ENCODE measurements around the gene PER2. TPM values are rescaled to one million over a fixed set of nuclear protein-coding genes. Genes with fewer than 3 reads are reported as not detected.

Gene PER2, protein sequence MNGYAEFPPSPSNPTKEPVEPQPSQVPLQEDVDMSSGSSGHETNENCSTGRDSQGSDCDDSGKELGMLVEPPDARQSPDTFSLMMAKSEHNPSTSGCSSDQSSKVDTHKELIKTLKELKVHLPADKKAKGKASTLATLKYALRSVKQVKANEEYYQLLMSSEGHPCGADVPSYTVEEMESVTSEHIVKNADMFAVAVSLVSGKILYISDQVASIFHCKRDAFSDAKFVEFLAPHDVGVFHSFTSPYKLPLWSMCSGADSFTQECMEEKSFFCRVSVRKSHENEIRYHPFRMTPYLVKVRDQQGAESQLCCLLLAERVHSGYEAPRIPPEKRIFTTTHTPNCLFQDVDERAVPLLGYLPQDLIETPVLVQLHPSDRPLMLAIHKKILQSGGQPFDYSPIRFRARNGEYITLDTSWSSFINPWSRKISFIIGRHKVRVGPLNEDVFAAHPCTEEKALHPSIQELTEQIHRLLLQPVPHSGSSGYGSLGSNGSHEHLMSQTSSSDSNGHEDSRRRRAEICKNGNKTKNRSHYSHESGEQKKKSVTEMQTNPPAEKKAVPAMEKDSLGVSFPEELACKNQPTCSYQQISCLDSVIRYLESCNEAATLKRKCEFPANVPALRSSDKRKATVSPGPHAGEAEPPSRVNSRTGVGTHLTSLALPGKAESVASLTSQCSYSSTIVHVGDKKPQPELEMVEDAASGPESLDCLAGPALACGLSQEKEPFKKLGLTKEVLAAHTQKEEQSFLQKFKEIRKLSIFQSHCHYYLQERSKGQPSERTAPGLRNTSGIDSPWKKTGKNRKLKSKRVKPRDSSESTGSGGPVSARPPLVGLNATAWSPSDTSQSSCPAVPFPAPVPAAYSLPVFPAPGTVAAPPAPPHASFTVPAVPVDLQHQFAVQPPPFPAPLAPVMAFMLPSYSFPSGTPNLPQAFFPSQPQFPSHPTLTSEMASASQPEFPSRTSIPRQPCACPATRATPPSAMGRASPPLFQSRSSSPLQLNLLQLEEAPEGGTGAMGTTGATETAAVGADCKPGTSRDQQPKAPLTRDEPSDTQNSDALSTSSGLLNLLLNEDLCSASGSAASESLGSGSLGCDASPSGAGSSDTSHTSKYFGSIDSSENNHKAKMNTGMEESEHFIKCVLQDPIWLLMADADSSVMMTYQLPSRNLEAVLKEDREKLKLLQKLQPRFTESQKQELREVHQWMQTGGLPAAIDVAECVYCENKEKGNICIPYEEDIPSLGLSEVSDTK (N-terminal part only)
- 7.2 and 7.4 TPM in 2 replicates for total RNA-seq

DNA sequence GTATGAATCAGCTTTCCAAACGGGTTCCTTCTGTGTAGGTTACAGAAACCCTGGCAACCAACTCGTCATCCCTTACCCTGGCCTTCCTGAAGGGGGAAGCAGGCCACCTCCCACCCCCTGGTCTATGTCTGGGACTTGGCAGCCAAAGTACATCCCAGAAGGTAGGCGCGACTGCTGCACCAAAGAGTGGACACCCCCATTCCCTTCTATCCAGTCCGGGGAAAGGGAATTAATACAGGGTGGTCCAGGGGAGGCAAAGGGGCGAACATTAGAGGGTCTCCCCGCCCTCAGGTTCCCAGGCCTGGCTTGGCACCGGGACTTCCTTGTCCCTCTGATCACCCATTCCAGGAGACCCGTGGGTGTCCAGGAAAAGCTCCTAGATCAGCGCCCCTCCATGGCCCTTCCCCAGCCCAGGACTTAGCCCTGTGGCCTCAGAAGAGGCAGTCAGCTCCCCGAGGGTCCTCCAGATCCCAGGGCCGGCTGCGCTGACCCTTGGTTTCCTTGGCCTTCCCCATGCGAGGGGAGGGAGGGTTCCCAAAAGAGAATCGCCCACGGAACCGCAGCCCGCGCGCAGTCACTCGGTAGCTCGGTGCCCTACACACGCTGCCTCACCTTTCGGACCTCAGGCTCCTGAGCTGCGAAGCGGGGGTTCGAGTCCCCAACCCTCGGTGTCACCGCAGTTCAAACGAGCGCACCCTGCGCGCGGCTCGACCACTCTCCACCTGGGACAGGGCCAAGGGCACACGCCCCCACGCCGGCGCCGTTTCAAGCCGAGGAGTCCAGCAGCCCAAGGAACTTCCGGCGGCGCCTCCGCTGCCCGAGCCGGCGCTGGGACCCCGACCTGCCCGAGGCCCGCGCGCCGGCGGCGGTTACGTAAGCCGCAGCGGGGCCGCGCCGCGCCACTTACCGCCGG, at the start of gene PER2:
Gene PER2, minus strand, starts transcription at position 874 of the 913 bp plus-strand sequence. CDS start 10,674 bp downstream, outside the sequence.

DNA sequence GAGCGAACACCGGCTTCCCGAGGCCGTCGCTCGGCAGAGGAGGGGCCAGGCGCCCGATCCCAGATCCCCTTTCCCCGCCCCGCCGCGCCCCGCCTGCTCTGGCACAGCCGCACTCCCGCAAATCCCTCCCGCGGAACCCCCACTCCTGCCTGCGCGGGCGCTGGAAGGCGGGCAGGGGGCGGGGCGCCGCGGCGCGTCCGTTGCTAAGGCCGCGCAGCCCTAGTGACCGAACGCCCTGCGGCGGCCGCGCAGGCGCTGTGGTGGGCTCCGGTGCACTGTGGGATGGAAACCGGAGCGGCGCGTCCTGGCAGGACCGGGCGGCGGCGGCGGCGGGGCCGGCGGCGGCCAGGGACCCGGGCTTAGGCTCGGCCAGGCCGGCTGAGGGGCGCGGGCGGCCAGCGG, 31.8 kb upstream of the PER2 start, which contains the start of gene TRAF3IP1:
Gene TRAF3IP1, plus strand, starts transcription at position 273 of the 402 bp plus-strand sequence. CDS start 145 bp downstream, outside the sequence.

DNA sequence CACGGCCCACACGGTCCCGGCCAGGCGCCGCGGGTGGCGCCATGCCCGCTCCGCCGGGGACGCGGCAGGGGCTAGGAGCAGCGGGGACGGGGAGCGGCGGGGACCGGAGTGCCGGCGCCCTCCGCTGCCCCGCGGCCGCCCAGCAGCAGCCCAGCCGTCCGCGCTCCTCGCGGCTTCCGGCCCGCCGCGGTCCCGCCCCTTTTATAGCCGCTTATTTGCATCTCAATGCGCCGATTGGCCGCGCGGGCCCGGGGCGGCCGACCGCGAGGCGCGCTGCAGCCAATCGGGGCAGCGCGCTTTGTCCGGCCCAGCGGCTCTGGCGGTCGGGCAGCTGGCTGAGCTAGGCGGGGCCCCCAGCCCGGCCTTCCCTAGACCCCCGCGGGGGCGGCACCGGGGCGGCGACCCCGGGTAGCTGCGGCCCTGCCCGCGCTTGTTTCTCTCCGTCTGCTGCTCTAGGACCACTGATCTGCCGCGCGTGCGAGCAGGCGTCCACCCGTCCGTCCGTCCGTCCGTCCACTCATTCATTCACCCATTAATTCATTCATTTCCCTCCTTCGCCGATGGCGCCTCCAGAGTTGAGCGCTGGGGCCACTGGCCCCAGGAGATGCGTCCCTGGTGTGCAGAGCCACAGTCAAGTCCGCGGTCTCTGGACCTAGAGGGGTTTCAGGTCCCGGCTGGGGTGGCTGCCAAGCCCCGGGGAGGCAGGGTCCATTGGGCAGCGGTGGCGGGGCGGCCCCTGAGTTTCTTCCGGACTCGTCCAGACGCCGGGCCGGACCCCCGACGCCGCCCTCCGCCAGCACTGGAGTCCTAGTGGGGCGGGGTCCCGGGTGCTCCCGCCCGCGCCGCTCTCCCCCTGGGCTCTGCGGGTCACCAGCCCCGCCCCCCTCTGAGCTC, 48.3 kb downstream of the PER2 start, which contains the start of gene HES6:
Gene HES6, minus strand, starts transcription at position 176 of the 894 bp plus-strand sequence. Its CDS starts 133 bp downstream, at position 43.

DNA sequence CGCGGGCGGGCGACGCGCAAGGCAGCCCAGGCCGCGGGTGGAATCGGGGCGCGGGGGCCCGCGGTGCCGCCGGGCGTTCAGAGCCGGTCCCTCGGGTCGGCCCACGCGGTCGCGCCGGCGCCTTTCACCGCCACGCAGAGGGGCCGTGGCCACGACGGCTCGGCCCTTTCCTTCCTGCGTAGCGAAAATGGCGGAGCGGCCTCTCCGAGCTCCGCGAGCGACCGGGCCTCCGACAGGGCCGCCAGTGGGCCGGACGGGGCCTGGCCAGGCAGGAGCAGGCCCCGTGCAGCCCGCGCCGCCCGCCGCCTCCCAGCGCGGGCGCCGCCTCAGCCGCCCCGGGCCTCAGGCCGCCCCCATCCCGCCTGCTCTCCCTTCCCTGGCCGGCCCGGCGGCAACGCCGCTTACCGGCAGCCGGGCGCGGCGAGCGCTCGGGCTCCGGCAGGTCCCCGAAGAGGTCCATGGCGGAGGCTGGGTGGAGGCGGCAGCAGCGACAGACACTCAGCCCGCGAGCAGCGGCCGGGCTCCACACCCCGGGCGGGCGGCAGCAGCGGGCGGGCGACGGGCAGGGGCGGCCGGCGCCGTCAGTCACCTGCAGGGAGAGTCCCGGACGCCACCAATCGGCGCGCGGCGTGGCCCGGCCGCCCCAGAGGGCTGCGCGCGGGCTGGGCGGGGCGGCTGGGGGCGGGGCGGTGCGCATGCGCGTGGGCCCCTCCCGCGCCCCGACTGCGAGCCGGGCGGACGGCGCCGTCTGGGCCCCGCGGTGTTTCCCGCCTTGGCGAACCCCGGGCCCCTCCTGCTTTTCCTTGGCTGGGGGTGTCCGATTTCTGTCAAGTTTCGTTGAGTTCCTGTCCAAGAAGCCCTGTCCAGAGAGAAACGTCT, 85.1 kb downstream of the PER2 start, which contains the start of gene ILKAP:
Gene ILKAP, minus strand, starts transcription at position 602 of the 879 bp plus-strand sequence. Its CDS starts 142 bp downstream, at position 460.

Other genes with a start within 250 kb of the PER2 start
- gene SCLY, start 227.6 kb downstream of the PER2 start, total RNA-seq = 15.9 and 17.8 TPM in 2 replicates
- gene ESPNL, start 188.3 kb downstream of the PER2 start, total RNA-seq = 4.5 and 9.2 TPM in 2 replicates
- gene KLHL30, start 149.9 kb downstream of the PER2 start, total RNA-seq = 0.62 TPM in 1 of 2 replicates, not detected in the other
- gene ERFE, start 129.6 kb downstream of the PER2 start, total RNA-seq = 2.1 and 3.1 TPM in 2 replicates
- 22.8 and 26.9 TPM in 2 replicates for gene ILKAP, start 84.9 kb downstream of the PER2 start, total RNA-seq
- gene HES6, start 48.6 kb downstream of the PER2 start, total RNA-seq = 2.1 and 5.5 TPM in 2 replicates
- 10.0 and 10.8 TPM in 2 replicates for gene TRAF3IP1, start 31.9 kb upstream of the PER2 start, total RNA-seq
- gene ASB1, start 138.3 kb upstream of the PER2 start, total RNA-seq = 35.6 and 47.7 TPM in 2 replicates